A549 (cell line): ENCODE results near the gene INKA1. TPM values are rescaled to one million over a fixed set of nuclear protein-coding genes. Genes with fewer than 3 reads are reported as not detected.

ENCODE experiments used
- ATAC-seq, 2 experiments: fragments of 200-7000 bp in 1 of 2; fragments of >200 bp in 1 of 2; cut with Nextera tagmentation in 1 of 2; cut with Tn5 transposase in 1 of 2; 3 replicates each; pipeline versions ENCODE4 v1.8.0 to v1.9.1; 2018 to 2020; ENCODE audit warnings: mild to moderate bottlenecking in 1 of 2, moderate library complexity in 1 of 2
- CTCF ChIA-PET: fragments of 300-600 bp; sonication (Branson Sonifier 250); formaldehyde crosslinking; extraction: SDS; loops from one replicate; lab custom pipeline; 2021; ENCODE audit warnings: antibody characterized with exemption, inconsistent platforms; lab: Yijun Ruan, JAX
- POLR2A ChIA-PET: fragments of 350-600 bp; formaldehyde crosslinking; extraction: SDS; loops from one replicate; lab custom pipeline; 2021; ENCODE audit warnings: antibody characterized with exemption, inconsistent platforms; lab: Yijun Ruan, JAX
- DNase-seq, 2 experiments: peaks; one replicate each; pipeline versions ENCODE4 v3.0.0 to v3.0.0-alpha.2; 2011 to 2016; ENCODE audit warnings: low read depth in 1 of 2, low spot score in 1 of 2
- FAIRE-seq: peaks from 2 replicates; lab custom pipeline; 2011; peaks lifted over from hg19 to GRCh38; lab: Jason Lieb, UNC
- H3K27ac ChIP-seq, 2 experiments: fragments of >200 bp; sonication (Bioruptor Twin); formaldehyde crosslinking; 3 replicates each; pipeline ENCODE4 v1.5.1; 2016 to 2017
- H3K4me1 ChIP-seq: fragments of >200 bp; sonication (Bioruptor Twin); formaldehyde crosslinking; 3 replicates; pipeline ENCODE4 v1.6.1; 2016
- H3K4me2 ChIP-seq: fragments of >200 bp; sonication (Bioruptor Twin); formaldehyde crosslinking; 3 replicates; pipeline ENCODE4 v1.6.1; 2016
- H3K4me3 ChIP-seq: fragments of >200 bp; sonication (Bioruptor Twin); formaldehyde crosslinking; 3 replicates; pipeline ENCODE4 v1.5.1; 2016
- H3K9me3 ChIP-seq: fragments of >200 bp; sonication (Bioruptor Twin); formaldehyde crosslinking; 3 replicates; pipeline ENCODE4 v1.6.1; 2016
- BCL3 ChIP-seq: fragments of >200 bp; sonication (Bioruptor Twin); formaldehyde crosslinking; IDR thresholded peaks from 3 replicates; pipeline ENCODE4 v1.6.1; 2016
- EHF ChIP-seq: fragments of 250-450 bp; sonication (Bioruptor Pico); IDR thresholded peaks from 2 replicates; pipeline ENCODE4 v1.5.0; 2020; ENCODE audit warnings: mild to moderate bottlenecking
- FOSB ChIP-seq: fragments of 250-450 bp; sonication (Bioruptor Pico); IDR thresholded peaks from 2 replicates; pipeline ENCODE4 v1.5.0; 2020; ENCODE audit warnings: mild to moderate bottlenecking, moderate library complexity
- FOSL2 ChIP-seq, 2 experiments: fragments of 450-650 bp in 1 of 2; fragments of >200 bp in 1 of 2; sonication (Bioruptor Twin) in 1 of 2; formaldehyde crosslinking; IDR thresholded peaks; 2 replicates each; pipeline versions ENCODE4 v1.5.0 to v1.6.1; 2016 to 2020; ENCODE audit warnings: mild to moderate bottlenecking in 1 of 2, moderate library complexity in 1 of 2
- FOXS1 ChIP-seq: fragments of 250-450 bp; sonication (Bioruptor Pico); IDR thresholded peaks from 2 replicates; pipeline ENCODE4 v1.5.0; 2020; ENCODE audit warnings: mild to moderate bottlenecking, moderate library complexity
- HDAC2 ChIP-seq: fragments of 200-600 bp; sonication (generic); IDR thresholded peaks from 2 replicates; pipeline ENCODE4 v1.6.1; 2016
- HEYL ChIP-seq: fragments of 250-450 bp; sonication (Bioruptor Pico); IDR thresholded peaks from 2 replicates; pipeline ENCODE4 v1.8.0; 2021; ENCODE audit warnings: mild to moderate bottlenecking, moderate library complexity
- JUNB ChIP-seq: fragments of >200 bp; sonication (Bioruptor Twin); formaldehyde crosslinking; IDR thresholded peaks from 2 replicates; pipeline ENCODE4 v1.6.1; 2016
- KDM1A ChIP-seq: fragments of 200-600 bp; sonication (generic); IDR thresholded peaks from 2 replicates; pipeline ENCODE4 v1.6.1; 2016; ENCODE audit warnings: low read depth, mild to moderate bottlenecking
- MAZ ChIP-seq: fragments of 150-350 bp; IDR thresholded peaks from 2 replicates; pipeline ENCODE4 v1.6.1; 2014; ENCODE audit warnings: antibody characterized with exemption, low read depth, low read length, borderline replicate concordance
- NFE2L2 ChIP-seq: fragments of 150-350 bp; conservative IDR thresholded peaks from 2 replicates; pipeline ENCODE4 v1.6.1; 2014; ENCODE audit warnings: low read length
- NR3C1 ChIP-seq: fragments of >200 bp; sonication (Bioruptor Twin); formaldehyde crosslinking; IDR thresholded peaks from 3 replicates; pipeline ENCODE4 v1.6.1; 2017
- PHF8 ChIP-seq: fragments of 200-600 bp; sonication (generic); IDR thresholded peaks from 2 replicates; pipeline ENCODE4 v1.6.1; 2016; ENCODE audit warnings: low read depth, mild to moderate bottlenecking, antibody characterized with exemption, moderate library complexity, borderline replicate concordance
- POLR2A ChIP-seq: IDR thresholded peaks from 2 replicates; pipeline ENCODE4 v1.6.1; 2012; ENCODE audit warnings: mild to moderate bottlenecking, low read length
- RFX5 ChIP-seq: fragments of 450-650 bp; IDR thresholded peaks from 2 replicates; pipeline ENCODE4 v1.7.1; 2014; ENCODE audit warnings: antibody characterized with exemption, mild to moderate bottlenecking, moderate library complexity
- SMC3 ChIP-seq: fragments of >200 bp; sonication (Bioruptor Twin); formaldehyde crosslinking; IDR thresholded peaks from 3 replicates; pipeline ENCODE4 v1.6.1; 2018; ENCODE audit warnings: inconsistent platforms
- SREBF2 ChIP-seq: fragments of 450-650 bp; IDR thresholded peaks from 2 replicates; pipeline ENCODE4 v1.6.1; 2014; ENCODE audit warnings: mild to moderate bottlenecking, moderate library complexity
- ZSCAN20 ChIP-seq: fragments of 250-450 bp; sonication (Bioruptor Pico); IDR thresholded peaks from 2 replicates; pipeline ENCODE4 v1.8.0; 2022; ENCODE audit warnings: mild to moderate bottlenecking, moderate library complexity
- WGBS: methylation state at CpG from one replicate; pipeline ENCODE4 v1.1.6; 2017; ENCODE audit errors: missing lambda C conversion rate; 5-methylcytosine and 5-hydroxymethylcytosine counted together
- polyA plus RNA-seq, 4 experiments: library from polyadenylated mRNA; depleted of rRNA in 3 of 4; stranded (reverse); fragments of >200 nt; fragmentation: RNase III in 1 of 4; extraction: RNeasy Plus Mini Kit Qiagen cat#74134 plus additional on column Dnase treatment in 1 of 4; gene quantifications; 2 replicates in 3 of 4; 3 replicates in 1 of 4; pipeline ENCODE4 v1.2.3, GENCODE V29; 2011 to 2017
- TF ChIP-seq, protein P1 (sequence below): fragments of 450-650 bp; IDR thresholded peaks from 2 replicates; pipeline ENCODE4 v1.6.1; 2014; ENCODE audit warnings: antibody characterized with exemption
- TF ChIP-seq, protein P2 (sequence below): fragments of >200 bp; sonication (Bioruptor Twin); formaldehyde crosslinking; IDR thresholded peaks from 2 replicates; pipeline ENCODE4 v1.6.1; 2016

The INKA1 gene
- polyA plus RNA-seq, 2 of the 4 experiments (the other 2 are of a cell fraction): 0.39 to 0.74 TPM

DNA sequence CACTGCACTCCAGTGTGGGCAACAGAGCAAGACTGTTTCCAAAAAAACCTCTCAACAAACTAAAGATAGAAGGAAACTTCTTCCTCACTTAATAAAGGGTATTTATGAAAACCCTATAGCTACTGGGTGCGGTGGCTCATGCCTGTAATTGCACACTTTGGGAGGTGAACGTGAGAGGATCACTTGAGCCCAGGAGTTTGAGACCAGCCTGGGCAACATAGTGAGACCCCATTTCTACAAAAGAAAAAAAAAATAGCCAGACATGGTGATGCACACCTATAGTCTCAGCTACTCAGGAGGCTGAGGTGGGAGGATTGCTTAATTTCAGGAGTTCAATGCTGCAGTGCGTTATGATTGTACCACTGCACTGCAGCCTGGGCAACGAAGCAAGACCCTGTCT, 39.1 kb upstream of the INKA1 start (continued):
- TF ChIP-seq, protein P1, sequence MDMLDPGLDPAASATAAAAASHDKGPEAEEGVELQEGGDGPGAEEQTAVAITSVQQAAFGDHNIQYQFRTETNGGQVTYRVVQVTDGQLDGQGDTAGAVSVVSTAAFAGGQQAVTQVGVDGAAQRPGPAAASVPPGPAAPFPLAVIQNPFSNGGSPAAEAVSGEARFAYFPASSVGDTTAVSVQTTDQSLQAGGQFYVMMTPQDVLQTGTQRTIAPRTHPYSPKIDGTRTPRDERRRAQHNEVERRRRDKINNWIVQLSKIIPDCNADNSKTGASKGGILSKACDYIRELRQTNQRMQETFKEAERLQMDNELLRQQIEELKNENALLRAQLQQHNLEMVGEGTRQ: no peak
- TF ChIP-seq MAZ: no peak
- TF ChIP-seq, all 56 proteins: peak for 0

- ATAC-seq (no peak), DNase-seq (no peak), FAIRE-seq (no peak)
- H3K9me3 ChIP-seq: no peaks in the 10 kb centered on the region
- no peak overlapping the region for H3K27ac ChIP-seq
- no peak overlapping the region for H3K4me2 ChIP-seq
- 92% methylated on average over 3 of the region's 3 CpGs for WGBS
- ChIA-PET CTCF (interaction anchor here (0.8 to 1.2 kb wide), 2 partner anchors 27 to 69 kb away, joined by 3 to 5 read pairs; no protein-coding TSS in a partner anchor), POLR2A (no interaction called here)
- TF ChIP-seq NR3C1: no peak
- no peak for TF ChIP-seq FOSB
- no peak for TF ChIP-seq FOSL2 (IDR thresholded peaks at IDR 0.05)
- no peak for TF ChIP-seq FOSL2 (CRISPR knock-in tag; IDR thresholded peaks at IDR 0.05)
- no peak for TF ChIP-seq MAZ
- no peak for TF ChIP-seq POLR2A
- TF ChIP-seq NFE2L2: no peak
- TF ChIP-seq SREBF2: no peak
- no peak for TF ChIP-seq RFX5
- TF ChIP-seq, protein P2, sequence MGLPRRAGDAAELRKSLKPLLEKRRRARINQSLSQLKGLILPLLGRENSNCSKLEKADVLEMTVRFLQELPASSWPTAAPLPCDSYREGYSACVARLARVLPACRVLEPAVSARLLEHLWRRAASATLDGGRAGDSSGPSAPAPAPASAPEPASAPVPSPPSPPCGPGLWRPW: no peak
- no peak for TF ChIP-seq FOXS1
- TF ChIP-seq SMC3: no peak
- no peak for TF ChIP-seq EHF
- TF ChIP-seq BCL3: no peak
- no peak for TF ChIP-seq JUNB
- no peak for TF ChIP-seq ZSCAN20
- no peak for TF ChIP-seq HEYL (CRISPR knock-in tag)
- TF ChIP-seq KDM1A: no peak
- no peak for TF ChIP-seq HDAC2
- no peak for TF ChIP-seq PHF8
- no peak overlapping the region for H3K4me3 ChIP-seq
- H3K4me1 ChIP-seq: peaks cover 3% of the 10 kb centered on the region; the same call in 2 of the 3 replicates
These were observed 33.7 kb upstream of the INKA1 start for GRCh38 chr3:49769286-49769915.

DNA sequence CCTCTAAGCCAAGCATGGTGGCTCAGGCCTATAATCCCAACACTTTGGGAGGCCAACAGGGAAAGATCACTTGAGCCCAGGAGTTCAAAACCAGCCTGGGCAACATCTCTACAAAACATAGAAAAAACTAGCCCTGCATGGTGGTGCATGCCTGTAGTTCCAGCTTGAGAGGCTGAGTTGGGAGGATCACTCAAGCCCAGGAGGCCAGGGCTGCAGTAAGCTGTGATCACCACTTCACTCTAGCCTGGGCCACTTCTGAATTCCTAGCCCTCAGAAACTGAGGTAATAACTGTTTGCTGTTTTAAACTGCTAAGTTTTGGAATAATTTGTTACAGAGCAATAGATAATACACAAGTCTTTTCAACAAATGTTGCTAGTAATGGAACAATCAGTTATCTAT, 33.1 kb upstream of the INKA1 start:
- Histone ChIP-seq H3K4me2 (no peak overlapping the region), H3K4me3 (no peak overlapping the region), H3K27ac (no peak overlapping the region), H3K4me1 (peaks cover 8% of the 10 kb centered on the region; the same call in 2 of the 3 replicates), H3K9me3 (no peaks in the 10 kb centered on the region)
- TF ChIP-seq MAZ: no peak
- no peak for TF ChIP-seq BCL3
- no peak for ATAC-seq
- DNase-seq: no peak
- ChIA-PET POLR2A (no interaction called here), CTCF (interaction anchor here (0.8 to 1.2 kb wide), 2 partner anchors 27 to 69 kb away, joined by 3 to 5 read pairs; no protein-coding TSS in a partner anchor)
- FAIRE-seq: no peak
